Cardiac muscle cell (in vitro differentiated cells and primary cell): Measurements from ENCODE around the gene FASTK. TPM values are rescaled to one million over a fixed set of nuclear protein-coding genes. Genes with fewer than 3 reads are reported as not detected.

ENCODE experiments used
- DNase-seq, 2 donors: peaks; one replicate each; pipeline versions ENCODE4 v3.0.0 to v3.0.0-alpha.2; 2010 to 2017; ENCODE audit warnings: low read depth in 1 of 2, low spot score in 1 of 2
- H3K27ac ChIP-seq: fragments of 200-600 bp; sonication (generic); 2 replicates; pipeline ENCODE4 v1.5.1; 2016
- H3K27me3 ChIP-seq: fragments of 200-600 bp; sonication (generic); 2 replicates; pipeline ENCODE4 v1.6.0; 2016; ENCODE audit warnings: control low read depth
- H3K36me3 ChIP-seq: fragments of 200-600 bp; sonication (generic); 2 replicates; pipeline ENCODE4 v1.5.1; 2016; ENCODE audit warnings: control low read depth
- H3K4me1 ChIP-seq: fragments of 200-600 bp; sonication (generic); 2 replicates; pipeline ENCODE4 v1.8.1; 2017; ENCODE audit warnings: low read depth, mild to moderate bottlenecking, mixed run types
- H3K4me3 ChIP-seq: fragments of 200-600 bp; sonication (generic); 2 replicates; pipeline ENCODE4 v1.5.1; 2016; ENCODE audit warnings: mild to moderate bottlenecking
- H3K9me3 ChIP-seq: fragments of 200-600 bp; sonication (generic); 2 replicates; pipeline ENCODE4 v1.5.1; 2017; ENCODE audit warnings: low read depth, mild to moderate bottlenecking, control low read depth
- polyA plus RNA-seq: library from polyadenylated mRNA; unstranded; fragments of >200 nt; fragmentation: Nextera tagmentation; extraction: Ambion mirVana; gene quantifications from 2 replicates; pipeline ENCODE4 v1.2.1, GENCODE V29; 2016
- total RNA-seq: library from RNA; depleted of rRNA; stranded (reverse); fragments of >200 nt; gene quantifications from 2 replicates; pipeline ENCODE4 v1.2.3, GENCODE V29; 2016
- TF ChIP-seq, protein P1 (sequence below): IDR thresholded peaks from 2 replicates; pipeline ENCODE4 v1.5.1; 2012; ENCODE audit warnings: low read depth, mild to moderate bottlenecking, low read length

The FASTK gene
- total and polyA plus RNA-seq, 2 experiments from 2014 or later: 165 to 227 TPM

DNA sequence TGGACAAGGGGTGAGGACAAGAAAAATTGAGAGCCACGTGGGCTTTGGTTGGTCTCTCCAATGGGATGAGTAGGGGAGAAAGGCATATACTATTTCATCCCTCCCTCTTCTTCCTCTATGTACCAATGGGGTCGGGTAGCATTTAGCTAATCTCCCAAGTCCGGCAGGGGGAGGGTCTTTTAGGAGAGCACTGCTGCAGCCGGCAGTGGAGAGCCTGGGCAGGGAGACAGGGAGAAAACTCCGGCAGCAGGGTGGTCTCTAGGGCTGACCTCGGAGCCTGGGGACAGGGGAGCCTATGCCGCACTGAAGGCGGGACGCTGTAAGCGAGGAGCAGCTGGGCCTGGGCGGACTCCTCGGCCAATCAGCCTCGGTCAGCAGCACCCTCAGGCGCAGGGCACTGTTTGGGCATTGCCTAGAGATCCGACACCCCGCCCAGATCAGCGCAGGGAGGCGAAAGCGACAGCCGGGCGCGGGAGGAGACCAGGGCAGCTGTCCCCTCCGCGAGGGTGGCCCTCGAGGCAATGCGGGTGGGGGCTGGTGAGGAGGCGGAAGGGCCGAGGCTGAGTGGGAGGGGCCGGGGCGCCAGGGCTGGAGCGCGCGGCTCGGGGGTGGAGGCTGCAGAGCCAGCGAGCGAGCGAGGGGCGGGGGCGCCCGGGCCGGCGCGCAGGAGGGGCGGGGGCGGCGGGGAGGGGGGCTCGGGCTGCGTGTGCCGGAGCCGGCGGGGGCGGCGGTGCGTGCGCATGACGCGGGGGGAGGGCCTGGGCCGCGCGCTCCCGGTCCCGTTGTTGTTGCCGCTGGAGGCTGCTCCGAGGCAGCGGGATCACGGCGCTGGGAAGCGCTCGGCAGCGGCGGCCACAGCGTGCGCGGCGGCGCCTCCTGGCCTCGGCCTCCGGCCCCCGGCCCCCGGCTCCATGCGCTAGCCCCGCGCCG is 5.3 kb upstream of the FASTK start, which contains the start of gene AGAP3:
Gene AGAP3, plus strand, starts transcription at position 785 of the 930 bp plus-strand sequence. CDS start 267 bp downstream, outside the sequence.
- H3K4me3 ChIP-seq: peak within 1 kb of the TSS; percentile 57
- H3K9me3 ChIP-seq: no peaks in the 10 kb centered on the region
- DNase-seq: peak; percentile 80 to 94
- TF ChIP-seq, protein P1, sequence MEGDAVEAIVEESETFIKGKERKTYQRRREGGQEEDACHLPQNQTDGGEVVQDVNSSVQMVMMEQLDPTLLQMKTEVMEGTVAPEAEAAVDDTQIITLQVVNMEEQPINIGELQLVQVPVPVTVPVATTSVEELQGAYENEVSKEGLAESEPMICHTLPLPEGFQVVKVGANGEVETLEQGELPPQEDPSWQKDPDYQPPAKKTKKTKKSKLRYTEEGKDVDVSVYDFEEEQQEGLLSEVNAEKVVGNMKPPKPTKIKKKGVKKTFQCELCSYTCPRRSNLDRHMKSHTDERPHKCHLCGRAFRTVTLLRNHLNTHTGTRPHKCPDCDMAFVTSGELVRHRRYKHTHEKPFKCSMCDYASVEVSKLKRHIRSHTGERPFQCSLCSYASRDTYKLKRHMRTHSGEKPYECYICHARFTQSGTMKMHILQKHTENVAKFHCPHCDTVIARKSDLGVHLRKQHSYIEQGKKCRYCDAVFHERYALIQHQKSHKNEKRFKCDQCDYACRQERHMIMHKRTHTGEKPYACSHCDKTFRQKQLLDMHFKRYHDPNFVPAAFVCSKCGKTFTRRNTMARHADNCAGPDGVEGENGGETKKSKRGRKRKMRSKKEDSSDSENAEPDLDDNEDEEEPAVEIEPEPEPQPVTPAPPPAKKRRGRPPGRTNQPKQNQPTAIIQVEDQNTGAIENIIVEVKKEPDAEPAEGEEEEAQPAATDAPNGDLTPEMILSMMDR: no peak
- H3K27ac ChIP-seq: peak within 1 kb of the TSS; percentile 80
- no peaks in the 10 kb centered on the region for H3K36me3 ChIP-seq
- H3K4me1 ChIP-seq: peaks cover 36% of the 10 kb centered on the region
- H3K27me3 ChIP-seq: no peaks in the 10 kb centered on the region

- H3K4me1 ChIP-seq: peaks cover 37% of the 10 kb centered on the region
These were observed 4.7 kb upstream of the FASTK start for GRCh38 chr7:151085329-151085690.

GRCh38 chr7:151083824-151084160 is 3.2 kb upstream of the FASTK start:
- Histone ChIP-seq H3K36me3 (no peaks in the 10 kb centered on the region), H3K27ac (no peak overlapping the region), H3K4me3 (peak overlapping the region; percentile 78), H3K4me1 (peaks cover 36% of the 10 kb centered on the region), H3K9me3 (no peaks in the 10 kb centered on the region), H3K27me3 (no peaks in the 10 kb centered on the region)
- TF ChIP-seq, protein P1: no peak
- no peak for DNase-seq

More at GRCh38 chr7:151085329-151085690, 4.7 kb upstream of the FASTK start:
- Histone ChIP-seq H3K4me3 (peak overlapping the region; percentile 49), H3K9me3 (no peaks in the 10 kb centered on the region), H3K36me3 (no peaks in the 10 kb centered on the region), H3K27ac (peak overlapping the region; percentile 80), H3K27me3 (no peaks in the 10 kb centered on the region)
- peak in 1 of 2 donors; percentile 21 for DNase-seq
- TF ChIP-seq, protein P1: no peak

GRCh38 chr7:151083071-151083823 is 2.6 kb upstream of the FASTK start, which contains the start of gene TMUB1:
Gene TMUB1, minus strand, starts transcription at chr7:151083493. Its CDS starts 930 bp downstream, at chr7:151082563.
- no peaks in the 10 kb centered on the region for H3K36me3 ChIP-seq
- H3K9me3 ChIP-seq: no peaks in the 10 kb centered on the region
- H3K27ac ChIP-seq: no peak within 1 kb of the TSS
- no peaks in the 10 kb centered on the region for H3K27me3 ChIP-seq
- TF ChIP-seq, protein P1: no peak
- peak within 1 kb of the TSS; percentile 78 for H3K4me3 ChIP-seq
- H3K4me1 ChIP-seq: peaks cover 31% of the 10 kb centered on the region
- peak; percentile 62 to 83 for DNase-seq

DNA sequence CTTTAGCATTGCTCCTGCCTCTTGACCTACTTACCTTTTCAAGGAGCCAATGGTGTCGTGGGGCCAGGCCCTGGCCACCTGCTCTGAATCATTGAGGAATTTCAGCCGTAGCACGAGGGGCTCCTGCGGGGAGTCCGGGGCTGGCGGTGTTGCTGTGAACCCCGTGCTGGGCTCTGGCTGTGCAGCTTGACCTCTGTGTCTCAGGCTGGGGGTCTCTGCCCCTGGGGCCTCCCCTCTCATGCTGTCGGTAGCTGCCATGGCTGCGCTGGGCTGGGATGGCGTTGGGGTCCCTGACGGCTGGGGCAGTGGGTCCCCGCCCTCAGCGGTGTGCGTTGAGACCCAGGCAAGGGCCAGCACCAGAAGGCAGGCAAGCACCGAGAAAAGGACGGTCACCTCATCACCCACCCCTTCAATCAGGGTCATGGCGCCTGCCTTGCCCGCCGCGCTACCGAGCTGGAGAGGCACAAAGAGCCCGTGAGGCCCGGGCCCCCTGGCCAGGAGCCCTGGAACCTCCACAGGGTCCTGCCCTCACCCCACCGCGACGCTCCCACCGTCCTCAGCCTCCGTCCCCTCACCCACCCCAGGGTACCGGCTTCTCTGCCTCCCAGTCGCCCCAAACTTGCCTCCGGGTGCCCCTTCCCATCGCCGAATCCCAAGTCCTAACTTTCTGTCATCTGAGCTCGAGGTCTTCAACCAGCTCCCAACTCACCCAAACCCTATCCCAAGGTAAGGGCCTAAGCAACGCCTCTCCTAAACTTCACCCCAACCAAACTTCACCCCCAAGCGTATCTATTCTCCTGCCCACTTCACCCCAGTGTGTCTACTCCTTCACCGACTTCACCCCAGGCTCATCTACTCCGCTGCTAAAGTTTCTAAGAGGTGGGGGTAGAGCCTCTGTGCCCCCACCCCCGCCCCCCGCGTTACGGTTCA is 1.8 kb upstream of the FASTK start:
- TF ChIP-seq, protein P1: no peak
- no peak for DNase-seq
- H3K9me3 ChIP-seq: no peaks in the 10 kb centered on the region
- H3K27ac ChIP-seq: no peak overlapping the region
- no peaks in the 10 kb centered on the region for H3K27me3 ChIP-seq
- H3K4me3 ChIP-seq: peak overlapping the region; percentile 78
- peaks cover 23% of the 10 kb centered on the region for H3K4me1 ChIP-seq
- H3K36me3 ChIP-seq: no peaks in the 10 kb centered on the region
